Endothelial cell of umbilical vein (primary cell): Measurements from ENCODE around the gene FBXO30. TPM values are rescaled to one million over a fixed set of nuclear protein-coding genes. Genes with fewer than 3 reads are reported as not detected.

ENCODE experiments used
- BruUV-seq: library from RNA; stranded (reverse); fragments of 400-500 nt; replicated peaks from 2 replicates; lab custom pipeline; 2021; lab: Mats Ljungman, UMichigan
- CTCF ChIA-PET: fragments of 300-600, 350-600 bp; sonication (Branson Sonifier 250); formaldehyde crosslinking; loops from one replicate; lab custom pipeline; 2021; ENCODE audit warnings: antibody characterized with exemption, inconsistent platforms; lab: Charles Lee
- POLR2A ChIA-PET: fragments of 300-600, 350-600 bp; sonication (Branson Sonifier 250); formaldehyde crosslinking; loops from one replicate; lab custom pipeline; 2021; ENCODE audit warnings: antibody characterized with exemption, inconsistent platforms; lab: Charles Lee
- DNase-seq: peaks from one replicate; pipeline ENCODE4 v3.0.0-alpha.2; 2011; ENCODE audit warnings: low read depth, low spot score
- FAIRE-seq: peaks from 2 replicates; lab custom pipeline; 2011; peaks lifted over from hg19 to GRCh38; lab: Jason Lieb, UNC
- H2AFZ ChIP-seq: 2 replicates; pipeline ENCODE4 v1.6.0; 2012; ENCODE audit warnings: low read depth, low read length, control low read depth, inconsistent platforms
- H3K27ac ChIP-seq: 2 replicates; pipeline ENCODE4 v1.5.1; 2011; ENCODE audit warnings: low read depth, mild to moderate bottlenecking, control low read depth, low read length, moderate library complexity; ENCODE audit not compliant: insufficient read depth
- H3K27me3 ChIP-seq, 2 experiments: 2 replicates each; pipeline versions ENCODE4 v1.6.0 to v1.6.1; 2011; ENCODE audit warnings: low read length in 2 of 2, mixed read lengths in 1 of 2; ENCODE audit not compliant: control insufficient read depth in 2 of 2, insufficient read depth in 2 of 2
- H3K36me3 ChIP-seq, 2 experiments: 2 replicates in 1 of 2; 3 replicates in 1 of 2; pipeline ENCODE4 v1.5.1; 2011; ENCODE audit warnings: low read length in 2 of 2, mild to moderate bottlenecking in 1 of 2, moderate library complexity in 1 of 2; ENCODE audit not compliant: control insufficient read depth in 2 of 2, insufficient read depth in 2 of 2; ENCODE audit errors: extremely low read depth in 1 of 2
- H3K4me1 ChIP-seq: 3 replicates; pipeline ENCODE4 v1.5.1; 2011; ENCODE audit warnings: mild to moderate bottlenecking, low read length; ENCODE audit not compliant: control insufficient read depth, insufficient read depth; ENCODE audit errors: extremely low read depth
- H3K4me2 ChIP-seq: 2 replicates; pipeline ENCODE4 v1.6.1; 2011; ENCODE audit warnings: low read length, control low read depth, mixed read lengths; ENCODE audit not compliant: insufficient read depth
- H3K4me3 ChIP-seq, 3 experiments: fragments of 200-600 bp in 1 of 3; sonication (generic), shearing (Covaris generic) in 1 of 3; replicated peaks in 1 of 3; 2 replicates each; pipeline ENCODE4 v1.5.1; 2011 to 2016; ENCODE audit warnings: control low read depth in 3 of 3, low read length in 3 of 3, mild to moderate bottlenecking in 2 of 3, inconsistent platforms in 1 of 3, low read depth in 1 of 3, moderate library complexity in 1 of 3; ENCODE audit not compliant: insufficient read depth in 1 of 3
- H3K79me2 ChIP-seq: 2 replicates; pipeline ENCODE4 v1.6.0; 2012; ENCODE audit warnings: low read length, inconsistent platforms; ENCODE audit not compliant: control insufficient read depth, insufficient read depth
- H3K9ac ChIP-seq: replicated peaks from 2 replicates; pipeline ENCODE3; 2011; ENCODE audit warnings: low read length, control low read depth; ENCODE audit not compliant: insufficient read depth; ENCODE audit errors: extremely low read depth
- H3K9me1 ChIP-seq: replicated peaks from 3 replicates; pipeline ENCODE4 v1.6.0; 2011; ENCODE audit warnings: mild to moderate bottlenecking, low read length; ENCODE audit not compliant: control insufficient read depth, insufficient read depth; ENCODE audit errors: extremely low read depth
- H3K9me3 ChIP-seq: replicated peaks from 2 replicates; pipeline ENCODE4 v1.5.1; 2012; ENCODE audit warnings: low read length, inconsistent platforms; ENCODE audit not compliant: control insufficient read depth, insufficient read depth
- H4K20me1 ChIP-seq: replicated peaks from 2 replicates; pipeline ENCODE3; 2011; ENCODE audit warnings: mild to moderate bottlenecking, low read length; ENCODE audit not compliant: control insufficient read depth, insufficient read depth; ENCODE audit errors: extremely low read depth
- CTCF ChIP-seq, 2 donors: IDR thresholded peaks; 1 replicate in 1 of 2; 2 replicates in 1 of 2; pipeline ENCODE4 v1.5.1; 2011; ENCODE audit warnings: low read length in 2 of 2, mild to moderate bottlenecking in 2 of 2, moderate library complexity in 2 of 2, control low read depth in 1 of 2, inconsistent platforms in 1 of 2, low read depth in 1 of 2; ENCODE audit not compliant: insufficient read depth in 1 of 2; ENCODE audit errors: extremely low read depth in 1 of 2
- EZH2 ChIP-seq: IDR thresholded peaks from 2 replicates; pipeline ENCODE4 v1.6.1; 2012; ENCODE audit warnings: borderline replicate concordance, low read depth, mild to moderate bottlenecking, moderate library complexity, low read length, inconsistent platforms; ENCODE audit not compliant: severe bottlenecking
- FOS ChIP-seq: IDR thresholded peaks from 2 replicates; pipeline ENCODE4 v1.6.1; 2011; ENCODE audit warnings: mild to moderate bottlenecking, low read length, moderate library complexity, borderline replicate concordance; ENCODE audit not compliant: insufficient read depth
- GATA2 ChIP-seq: IDR thresholded peaks from 2 replicates; pipeline ENCODE4 v1.7.0; 2011; ENCODE audit warnings: low read depth, mild to moderate bottlenecking, moderate library complexity, mixed read lengths, low read length; ENCODE audit not compliant: insufficient read length, insufficient read depth
- JUN ChIP-seq: IDR thresholded peaks from 2 replicates; pipeline ENCODE4 v1.6.1; 2011; ENCODE audit warnings: borderline replicate concordance, low read depth; ENCODE audit not compliant: insufficient read length, insufficient read depth
- MAX ChIP-seq: IDR thresholded peaks from 2 replicates; pipeline ENCODE4 v1.6.1; 2011; ENCODE audit not compliant: insufficient read depth, insufficient read length
- MYC ChIP-seq: IDR thresholded peaks from one replicate; pipeline ENCODE4 v1.6.1; 2011; ENCODE audit warnings: mild to moderate bottlenecking, low read depth, low read length
- POLR2A ChIP-seq: IDR thresholded peaks from 2 replicates; pipeline ENCODE4 v1.6.1; 2012; ENCODE audit warnings: low read depth, mild to moderate bottlenecking, control low read depth, low read length
- POLR2AphosphoS5 ChIP-seq: IDR thresholded peaks from 2 replicates; pipeline ENCODE4 v1.6.1; 2012; ENCODE audit warnings: low read depth, mild to moderate bottlenecking, control low read depth, low read length, moderate library complexity; ENCODE audit not compliant: insufficient read depth
- dilution Hi-C: fragments of 300-500 bp; cut with MboI; formaldehyde crosslinking; loops from one replicate; pipeline ENCODE4 v1.15.0; 2019; ENCODE audit warnings: low sequenced_read_pairs; ENCODE audit not compliant: extremely low pct_ligation_motif_present
- intact Hi-C: fragments of 100-400 bp; cut with micrococcal nuclease; formaldehyde crosslinking; loops from one replicate; pipeline ENCODE4 v1.10.0; 2022
- polyA plus RNA-seq, 4 experiments: library from polyadenylated mRNA; depleted of rRNA in 3 of 4; stranded (reverse) in 3 of 4; unstranded in 1 of 4; fragments of >200 nt; gene quantifications; 2 replicates each; pipeline versions ENCODE4 v1.2.1 to v1.2.3, GENCODE V29; 2011 to 2012; ENCODE audit warnings: missing spikeins in 1 of 4
- total RNA-seq: library from RNA; stranded (reverse); gene quantifications from 2 replicates; pipeline ENCODE4 v1.2.3, GENCODE V29; 2021

Gene FBXO30
- total and polyA plus RNA-seq, 2 donors (not counting 3 experiments of a cell fraction or from before 2014, with no cell fraction given): 3.3 to 11.1 TPM

GRCh38 chr6:145863988-145864616, 49.5 kb upstream of the FBXO30 start:
- FAIRE-seq: no peak
- H3K27me3 ChIP-seq: no peaks in the 10 kb centered on the region
- no peak overlapping the region for H3K4me3 ChIP-seq
- no peak overlapping the region for H3K4me2 ChIP-seq
- no peaks in the 10 kb centered on the region for H3K79me2 ChIP-seq
- no peaks in the 10 kb centered on the region for H3K4me1 ChIP-seq
- DNase-seq: no peak
- dilution Hi-C loops: no loop called here
- no TSS peak for BruUV-seq
- POLR2A ChIA-PET: no interaction called here
- no peaks in the 10 kb centered on the region for H3K36me3 ChIP-seq
- H4K20me1 ChIP-seq: no peaks in the 10 kb centered on the region
- no peak overlapping the region for H3K9ac ChIP-seq
- H3K27ac ChIP-seq: no peak overlapping the region
- CTCF ChIA-PET: interaction anchor here (1.1 kb wide), 1 partner anchor 7 kb away, joined by 3 read pairs; no protein-coding TSS in a partner anchor
- H3K9me1 ChIP-seq: no peaks in the 10 kb centered on the region
- intact Hi-C loops: no loop called here
- H3K9me3 ChIP-seq: no peaks in the 10 kb centered on the region
- H2AFZ ChIP-seq: no peak overlapping the region
- TF ChIP-seq FOS (no peak), CTCF (IDR thresholded peaks at IDR 0.05; ENCODE audit: extremely low read depth in 1 of 2, insufficient read depth in 1 of 2, low read depth in 1 of 2, low read length in 2 of 2) (no peak), MAX (no peak), JUN (no peak), POLR2AphosphoS5 (no peak), EZH2 (no peak), POLR2A (no peak), GATA2 (no peak), MYC (no peak)
